GM06990 (cell line): ENCODE measurements around the gene SDK1.

Experiments
- DNase-seq: peaks from one replicate; pipeline ENCODE4 v3.0.0-alpha.2; 2011; ENCODE audit not compliant: insufficient read length; ENCODE audit errors: extremely low read depth
- H3K27me3 ChIP-seq: replicated peaks from 2 replicates; pipeline ENCODE4 v1.6.0; 2011; ENCODE audit warnings: low read length; ENCODE audit not compliant: control insufficient read depth, insufficient read depth
- H3K36me3 ChIP-seq: 2 replicates; pipeline ENCODE4 v1.5.1; 2011; ENCODE audit warnings: low read length; ENCODE audit not compliant: control insufficient read depth, insufficient read depth
- H3K4me3 ChIP-seq: replicated peaks from 2 replicates; pipeline ENCODE4 v1.5.1; 2011; ENCODE audit warnings: low read depth, mild to moderate bottlenecking, control low read depth, low read length
- CTCF ChIP-seq: IDR thresholded peaks from 2 replicates; pipeline ENCODE4 v1.5.1; 2011; ENCODE audit warnings: low read length, control low read depth, mild to moderate bottlenecking, inconsistent platforms; ENCODE audit not compliant: insufficient read depth, poor library complexity, severe bottlenecking

The SDK1 gene

GRCh38 chr7:3345699-3346481 is 44.8 kb downstream of the SDK1 start:
- DNase-seq: no peak
- TF ChIP-seq CTCF: no peak
- Histone ChIP-seq H3K4me3 (no peak overlapping the region), H3K36me3 (no peaks in the 10 kb centered on the region), H3K27me3 (no peaks in the 10 kb centered on the region)

DNA sequence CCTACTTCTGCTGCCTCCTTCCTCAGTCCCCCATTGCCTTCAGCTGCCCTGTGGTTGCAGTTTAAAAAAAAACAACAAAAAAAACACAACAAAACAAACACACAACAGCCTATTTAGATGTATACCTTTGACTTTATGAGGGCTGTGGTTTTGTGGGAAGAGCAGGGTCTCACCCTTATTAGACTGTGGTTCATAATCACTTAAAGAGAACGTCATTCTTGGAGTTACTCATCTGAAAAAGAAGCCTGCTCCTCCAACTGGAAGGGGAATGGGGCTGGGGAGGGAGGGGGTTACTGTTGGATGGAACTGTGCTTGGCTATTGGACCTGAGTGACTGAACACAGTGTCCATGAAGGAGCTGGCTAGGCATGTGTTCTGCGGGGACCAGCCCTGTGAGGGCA is 48.1 kb downstream of the SDK1 start:
- no peak for DNase-seq
- no peaks in the 10 kb centered on the region for H3K27me3 ChIP-seq
- H3K4me3 ChIP-seq: no peak overlapping the region

GRCh38 chr7:3356173-3356572 is 55.1 kb downstream of the SDK1 start:
- no peak for TF ChIP-seq CTCF
- no peak overlapping the region for H3K4me3 ChIP-seq
- no peaks in the 10 kb centered on the region for H3K36me3 ChIP-seq
- no peak for DNase-seq
- no peaks in the 10 kb centered on the region for H3K27me3 ChIP-seq

More for the DNA sequence above, 48.1 kb downstream of the SDK1 start:
- TF ChIP-seq CTCF: no peak
- no peaks in the 10 kb centered on the region for H3K36me3 ChIP-seq

DNA sequence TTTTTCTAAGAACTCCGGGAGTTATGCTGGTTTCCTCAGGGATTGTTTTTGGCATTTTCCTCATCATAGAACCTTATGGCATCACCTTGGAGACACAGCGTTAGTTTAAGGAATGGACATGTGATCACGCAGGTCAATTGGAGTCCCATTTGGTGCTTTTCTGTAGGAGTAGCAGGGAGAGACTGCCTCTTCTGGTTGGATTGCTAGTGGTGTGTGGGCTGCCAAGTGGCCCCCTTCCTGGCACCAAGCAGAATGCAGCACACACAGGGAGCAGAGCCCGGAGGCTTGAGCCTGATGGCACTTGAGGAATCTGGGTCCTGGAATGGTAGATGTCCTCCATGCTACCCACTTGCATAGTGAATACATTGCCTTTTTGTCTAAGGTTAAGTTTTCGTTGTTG is 57.9 kb downstream of the SDK1 start:
- Histone ChIP-seq H3K27me3 (no peaks in the 10 kb centered on the region), H3K36me3 (no peaks in the 10 kb centered on the region), H3K4me3 (no peak overlapping the region)
- TF ChIP-seq CTCF: no peak
- DNase-seq: no peak

DNA sequence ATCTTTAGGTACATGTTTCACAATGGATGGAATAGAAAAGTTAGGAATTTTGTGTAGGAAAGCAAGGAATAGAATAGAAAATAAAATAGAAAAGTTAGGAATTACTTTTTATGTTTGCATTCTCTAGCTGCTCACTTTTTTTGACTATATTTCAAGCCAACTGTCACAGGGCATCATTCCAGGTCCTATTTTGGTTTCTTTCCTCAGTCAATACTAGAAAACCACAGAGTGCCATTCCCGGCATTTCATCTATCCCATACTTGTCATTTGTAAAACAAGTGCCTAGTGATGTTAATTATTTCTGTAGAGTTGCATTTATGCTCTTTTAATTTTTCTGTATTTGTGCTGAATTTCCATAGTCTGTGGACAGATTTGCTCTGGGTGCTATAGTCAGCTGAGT is 66.2 kb downstream of the SDK1 start:
- DNase-seq: no peak
- Histone ChIP-seq H3K27me3 (no peaks in the 10 kb centered on the region), H3K36me3 (no peaks in the 10 kb centered on the region), H3K4me3 (no peak overlapping the region)
- TF ChIP-seq CTCF: no peak
